ENCODE results near the gene KCNJ4. TPM values are rescaled to one million over a fixed set of nuclear protein-coding genes. Genes with fewer than 3 reads are reported as not detected.
"Not testable (repeated sequence)": the region's sequence is repeated elsewhere in the genome, so short reads cannot be mapped to it uniquely, and the experiment has no call there.

KCNJ4 gene
- total RNA-seq, 1 experiment from 2014 or later, result 3.4 TPM

- DNase-seq, result no peak
- no peaks in the 10 kb centered on the region for H3K27me3 ChIP-seq (ENCODE audit: control insufficient read depth, insufficient read depth, low read length)
- no peak overlapping the region for H3K4me3 ChIP-seq (ENCODE audit: insufficient read depth, low read depth, low read length)
- H3K36me3 ChIP-seq (replicated peaks; ENCODE audit: control insufficient read depth, insufficient read depth, low read length), result no peaks in the 10 kb centered on the region
Measured at GRCh38 chr22:38406617-38407016, 48.4 kb downstream of the KCNJ4 start.

DNA sequence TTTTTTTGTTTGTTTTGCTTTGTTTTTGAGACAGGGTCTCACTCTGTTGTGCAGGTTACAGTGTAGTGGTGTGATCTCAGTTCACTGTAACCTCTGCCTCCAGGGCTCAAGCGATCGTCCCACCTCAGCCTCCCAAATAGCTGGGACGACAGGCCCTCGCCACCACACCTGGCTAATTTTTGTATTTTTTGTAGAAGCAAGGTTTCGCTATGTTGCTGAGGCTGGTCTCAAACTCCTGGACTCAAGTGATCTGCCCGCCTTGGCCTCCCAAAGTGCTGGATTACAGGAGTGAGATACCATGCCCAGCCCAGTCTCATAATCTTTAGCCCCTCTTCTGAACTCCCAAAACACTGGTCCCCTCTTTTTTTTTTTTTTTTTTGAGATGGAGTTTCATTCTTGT, 50.6 kb downstream of the KCNJ4 start:
- Histone ChIP-seq H3K4me3 (ENCODE audit: insufficient read depth, low read depth, low read length) (no peak overlapping the region), H3K27me3 (ENCODE audit: control insufficient read depth, insufficient read depth, low read length) (no peaks in the 10 kb centered on the region), H3K36me3 (replicated peaks; ENCODE audit: control insufficient read depth, insufficient read depth, low read length) (no peaks in the 10 kb centered on the region)
- no peak for DNase-seq

GRCh38 chr22:38403812-38404211, 51.2 kb downstream of the KCNJ4 start:
- Histone ChIP-seq H3K27me3 (ENCODE audit: control insufficient read depth, insufficient read depth, low read length) (no peaks in the 10 kb centered on the region), H3K4me3 (ENCODE audit: insufficient read depth, low read depth, low read length) (no peak overlapping the region), H3K36me3 (replicated peaks; ENCODE audit: control insufficient read depth, insufficient read depth, low read length) (no peaks in the 10 kb centered on the region)
- peak; percentile 62 for DNase-seq

DNA sequence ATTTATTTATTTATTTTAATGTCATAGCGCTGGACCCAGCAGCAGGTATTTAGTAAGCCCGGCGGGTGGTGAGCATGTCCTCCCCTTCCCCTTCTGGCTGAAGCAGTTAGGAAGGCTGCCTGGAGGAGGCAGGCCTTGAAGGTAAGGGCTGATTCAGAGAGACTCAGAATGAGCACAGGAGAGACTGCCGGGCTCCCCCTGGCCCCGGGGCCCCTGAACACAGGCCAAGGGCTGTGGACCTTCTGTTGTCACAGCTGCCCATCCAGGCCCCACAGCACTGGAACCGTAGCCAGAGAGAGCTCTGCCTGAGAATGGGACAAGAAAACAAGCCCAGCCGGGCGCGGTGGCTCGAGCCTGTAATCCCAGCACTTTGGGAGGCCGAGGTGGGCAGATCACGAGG, 52.8 kb downstream of the KCNJ4 start:
- Histone ChIP-seq H3K36me3 (replicated peaks; ENCODE audit: control insufficient read depth, insufficient read depth, low read length) (no peaks in the 10 kb centered on the region), H3K4me3 (ENCODE audit: insufficient read depth, low read depth, low read length) (no peak overlapping the region), H3K27me3 (ENCODE audit: control insufficient read depth, insufficient read depth, low read length) (no peaks in the 10 kb centered on the region)
- peak; percentile 66 for DNase-seq

GRCh38 chr22:38401336-38402084, 53.5 kb downstream of the KCNJ4 start:
- Histone ChIP-seq H3K4me3 (ENCODE audit: insufficient read depth, low read depth, low read length) (no peak overlapping the region), H3K27me3 (ENCODE audit: control insufficient read depth, insufficient read depth, low read length) (no peaks in the 10 kb centered on the region), H3K36me3 (replicated peaks; ENCODE audit: control insufficient read depth, insufficient read depth, low read length) (no peaks in the 10 kb centered on the region)
- peak; percentile 51 for DNase-seq

GRCh38 chr22:38400256-38400655, 54.7 kb downstream of the KCNJ4 start:
- H3K4me3 ChIP-seq (ENCODE audit: insufficient read depth, low read depth, low read length); H3K36me3 ChIP-seq (replicated peaks; ENCODE audit: control insufficient read depth, insufficient read depth, low read length); DNase-seq; H3K27me3 ChIP-seq (ENCODE audit: control insufficient read depth, insufficient read depth, low read length): not testable (repeated sequence)

DNA sequence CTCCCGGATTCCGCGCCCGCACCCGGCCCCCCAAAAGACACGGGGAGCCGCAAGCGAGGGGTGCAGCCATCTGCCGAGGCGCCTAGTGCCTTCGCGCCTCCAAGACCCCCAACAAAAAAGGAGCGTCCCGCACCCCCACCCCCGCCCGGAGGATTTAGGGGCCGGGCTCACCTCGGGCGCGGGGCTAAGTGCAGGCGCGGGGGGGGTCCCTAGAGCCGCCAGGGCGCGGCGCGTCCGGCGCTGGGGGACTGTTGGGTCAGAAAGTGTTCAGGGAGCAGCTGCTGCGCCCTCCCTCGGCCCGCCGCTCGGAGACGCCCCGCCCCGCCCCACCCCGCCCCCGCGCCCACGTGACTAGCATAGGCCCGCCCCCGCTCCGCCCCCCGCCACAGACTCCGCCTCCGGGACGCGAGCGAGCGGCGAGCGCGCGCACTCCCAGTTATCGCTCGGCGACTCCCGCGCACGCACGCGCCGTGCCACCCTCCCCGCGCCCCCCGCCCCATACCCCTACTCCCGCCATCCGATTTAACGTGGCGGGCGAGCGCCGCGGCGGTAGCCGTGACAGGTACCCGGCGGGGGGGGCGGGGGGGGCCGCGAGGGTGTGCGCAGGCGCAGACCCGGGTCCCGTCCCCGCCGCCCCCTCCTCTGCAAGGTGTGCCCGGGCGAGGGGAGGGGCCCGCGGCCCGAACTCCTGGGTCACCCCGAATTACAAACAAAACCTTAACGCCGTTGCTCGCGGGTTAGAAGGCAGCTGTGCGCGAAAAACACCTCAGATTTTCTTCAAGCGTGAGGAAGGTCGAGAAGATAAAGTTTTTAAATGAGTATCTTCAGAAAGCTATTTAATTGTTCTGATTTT, 56.2 kb downstream of the KCNJ4 start:
- Histone ChIP-seq H3K4me3 (ENCODE audit: insufficient read depth, low read depth, low read length) (peak overlapping the region; percentile 59), H3K36me3 (replicated peaks; ENCODE audit: control insufficient read depth, insufficient read depth, low read length) (no peaks in the 10 kb centered on the region), H3K27me3 (ENCODE audit: control insufficient read depth, insufficient read depth, low read length) (no peaks in the 10 kb centered on the region)
- DNase-seq, result peak; percentile 96

GRCh38 chr22:38398181-38398608, 56.8 kb downstream of the KCNJ4 start:
- peak overlapping the region; percentile 59 for H3K4me3 ChIP-seq (ENCODE audit: insufficient read depth, low read depth, low read length)
- H3K27me3 ChIP-seq (ENCODE audit: control insufficient read depth, insufficient read depth, low read length); H3K36me3 ChIP-seq (replicated peaks; ENCODE audit: control insufficient read depth, insufficient read depth, low read length): not testable (repeated sequence)
- DNase-seq, result peak; percentile 78

DNA sequence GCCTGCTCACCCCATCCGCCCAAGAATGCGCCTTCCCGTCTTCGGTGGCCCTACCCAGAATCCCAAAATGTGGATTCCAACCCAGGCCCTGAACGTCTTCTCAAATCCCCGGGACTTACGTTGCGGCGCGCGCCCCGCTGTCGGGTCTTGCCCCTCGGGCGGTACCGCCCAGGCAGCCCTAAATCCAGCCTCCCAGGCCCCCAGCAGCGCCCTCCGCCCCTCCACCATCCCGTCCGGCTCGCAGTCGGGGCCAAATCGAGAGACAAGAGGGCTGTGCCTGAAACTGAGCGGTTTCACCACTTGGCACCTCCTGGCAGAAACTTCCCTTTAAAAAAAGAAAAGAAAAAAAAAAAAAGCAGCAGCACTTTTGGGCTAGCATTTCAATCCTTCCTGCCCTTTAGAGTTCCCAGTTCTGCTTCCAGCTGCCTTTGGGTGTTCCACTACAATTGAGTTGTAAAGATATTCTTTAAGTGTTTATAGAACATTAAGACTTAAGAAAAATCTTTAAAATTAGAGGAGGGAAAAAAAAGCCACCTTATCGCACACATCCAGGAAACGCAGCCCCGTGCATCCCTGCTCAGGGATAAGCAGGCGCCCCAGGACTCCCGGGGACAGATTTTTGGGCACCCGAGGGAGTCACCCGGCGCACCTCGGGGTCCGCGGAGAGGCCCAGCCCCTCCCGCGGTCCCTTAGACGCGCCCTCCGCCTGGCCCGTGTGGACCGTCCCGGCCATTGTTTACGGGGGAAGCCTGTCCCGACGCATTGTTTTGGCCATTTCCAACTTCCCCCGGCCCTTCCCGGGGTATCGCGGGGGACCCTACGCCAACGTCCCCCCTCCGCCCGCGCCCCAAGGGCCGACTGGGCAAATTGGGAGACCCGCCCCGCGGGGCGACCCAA, 57.6 kb downstream of the KCNJ4 start:
- peak; percentile 75 for DNase-seq
- Histone ChIP-seq H3K36me3 (replicated peaks; ENCODE audit: control insufficient read depth, insufficient read depth, low read length) (no peaks in the 10 kb centered on the region), H3K27me3 (ENCODE audit: control insufficient read depth, insufficient read depth, low read length) (no peaks in the 10 kb centered on the region), H3K4me3 (ENCODE audit: insufficient read depth, low read depth, low read length) (peak overlapping the region; percentile 59)

GRCh38 chr22:38396440-38397069, 58.4 kb downstream of the KCNJ4 start:
- peak overlapping the region; percentile 59 for H3K4me3 ChIP-seq (ENCODE audit: insufficient read depth, low read depth, low read length)
- not testable (repeated sequence) for H3K36me3 ChIP-seq (replicated peaks; ENCODE audit: control insufficient read depth, insufficient read depth, low read length); H3K27me3 ChIP-seq (ENCODE audit: control insufficient read depth, insufficient read depth, low read length); DNase-seq

- not testable (repeated sequence) for DNase-seq; H3K4me3 ChIP-seq (ENCODE audit: insufficient read depth, low read depth, low read length); H3K27me3 ChIP-seq (ENCODE audit: control insufficient read depth, insufficient read depth, low read length); H3K36me3 ChIP-seq (replicated peaks; ENCODE audit: control insufficient read depth, insufficient read depth, low read length)
Measured at GRCh38 chr22:38395944-38396343, 59.1 kb downstream of the KCNJ4 start.

GRCh38 chr22:38394929-38395624, 59.9 kb downstream of the KCNJ4 start:
- not testable (repeated sequence) for DNase-seq; H3K4me3 ChIP-seq (ENCODE audit: insufficient read depth, low read depth, low read length); H3K27me3 ChIP-seq (ENCODE audit: control insufficient read depth, insufficient read depth, low read length); H3K36me3 ChIP-seq (replicated peaks; ENCODE audit: control insufficient read depth, insufficient read depth, low read length)

- not testable (repeated sequence) for H3K4me3 ChIP-seq (ENCODE audit: insufficient read depth, low read depth, low read length); H3K36me3 ChIP-seq (replicated peaks; ENCODE audit: control insufficient read depth, insufficient read depth, low read length); H3K27me3 ChIP-seq (ENCODE audit: control insufficient read depth, insufficient read depth, low read length); DNase-seq
Measured at GRCh38 chr22:38389428-38389818, 65.6 kb downstream of the KCNJ4 start.

Measured in H7 (cell line).